SJCRH30 (cell line): ENCODE measurements around the gene SZT2. TPM values are rescaled to one million over a fixed set of nuclear protein-coding genes. Genes with fewer than 3 reads are reported as not detected.
"Not testable (repeated sequence)": the region's sequence is repeated elsewhere in the genome, so short reads cannot be mapped to it uniquely, and the experiment has no call there.

Source experiments
- DNase-seq, 2 experiments: peaks; one replicate each; pipeline ENCODE4 v3.0.0-alpha.2; 2015 to 2020
- H3K27ac ChIP-seq: fragments of 250-450 bp; sonication (Bioruptor Pico); 2 replicates; pipeline ENCODE4 v1.5.1; 2020; ENCODE audit warnings: mild to moderate bottlenecking, moderate library complexity
- H3K27me3 ChIP-seq: fragments of 250-450 bp; sonication (Bioruptor Pico); 2 replicates; pipeline ENCODE4 v1.5.1; 2020; ENCODE audit warnings: mild to moderate bottlenecking, moderate library complexity
- H3K36me3 ChIP-seq: fragments of 250-450 bp; sonication (Bioruptor Pico); 2 replicates; pipeline ENCODE4 v1.5.1; 2020; ENCODE audit warnings: mild to moderate bottlenecking, moderate library complexity
- H3K4me1 ChIP-seq: fragments of 250-450 bp; sonication (Bioruptor Pico); 2 replicates; pipeline ENCODE4 v1.5.1; 2020; ENCODE audit warnings: mild to moderate bottlenecking, moderate library complexity
- H3K4me3 ChIP-seq: fragments of 250-450 bp; sonication (Bioruptor Pico); 2 replicates; pipeline ENCODE4 v1.5.1; 2020; ENCODE audit warnings: mild to moderate bottlenecking, moderate library complexity
- H3K9me3 ChIP-seq: fragments of 250-450 bp; sonication (Bioruptor Pico); replicated peaks from 2 replicates; pipeline ENCODE4 v1.5.1; 2020; ENCODE audit warnings: mild to moderate bottlenecking, moderate library complexity
- total RNA-seq: library from RNA; depleted of rRNA; stranded (reverse); fragments of >200 nt; shearing (Covaris generic); gene quantifications from 2 replicates; pipeline ENCODE4 v1.2.3, GENCODE V29; 2014

SZT2 gene
- total RNA-seq, 1 experiment from 2014 or later = 19.5 TPM

DNA sequence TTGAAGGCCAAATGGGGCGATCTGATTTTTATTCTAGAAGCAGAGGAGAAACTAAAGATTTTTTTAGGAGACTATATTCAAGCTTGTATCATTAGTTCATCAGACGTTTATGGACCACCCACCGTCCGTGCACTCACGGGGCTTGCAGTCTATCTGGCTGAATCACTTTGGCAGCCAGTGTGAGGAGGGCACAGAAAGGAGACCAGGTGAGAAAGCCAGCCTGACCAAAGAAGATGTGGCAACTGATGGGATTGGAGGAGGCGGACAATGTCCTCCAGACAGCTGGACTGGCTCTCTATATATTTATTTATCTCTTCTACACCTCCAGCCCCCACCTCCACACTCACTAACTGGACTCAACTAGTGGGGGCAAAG, 21.1 kb upstream of the SZT2 start:
- Histone ChIP-seq H3K4me1 (peaks cover 3% of the 10 kb centered on the region; the same call in 1 of the 2 replicates), H3K36me3 (peaks cover 8% of the 10 kb centered on the region), H3K27me3 (no peaks in the 10 kb centered on the region), H3K27ac (peak overlapping the region; percentile 73), H3K4me3 (peak overlapping the region; percentile 87), H3K9me3 (no peaks in the 10 kb centered on the region)
- peak in 1 of 2 experiments; percentile 41 for DNase-seq

DNA sequence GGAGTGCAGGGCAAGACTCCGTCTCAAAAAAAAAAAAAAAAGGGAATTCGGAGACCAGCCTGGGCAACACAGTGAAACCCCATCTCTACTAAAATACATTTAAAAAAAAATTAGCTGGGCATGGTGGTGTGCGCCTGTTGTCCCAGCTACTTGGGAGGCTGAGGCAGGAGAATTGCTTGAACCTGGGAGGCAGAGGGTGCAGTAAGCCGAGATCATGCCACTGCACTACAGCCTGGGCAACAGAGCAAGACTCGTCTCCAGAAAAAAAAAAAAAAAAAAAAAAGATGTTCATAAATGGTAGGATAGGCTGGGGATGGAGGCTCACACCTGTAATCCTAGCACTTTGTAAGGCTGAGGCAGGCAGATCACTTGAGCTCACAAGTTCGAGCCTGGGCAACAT, 19.9 kb upstream of the SZT2 start:
- not testable (repeated sequence) for H3K9me3 ChIP-seq, H3K4me3 ChIP-seq, H3K27ac ChIP-seq, H3K27me3 ChIP-seq, DNase-seq, H3K4me1 ChIP-seq, H3K36me3 ChIP-seq

DNA sequence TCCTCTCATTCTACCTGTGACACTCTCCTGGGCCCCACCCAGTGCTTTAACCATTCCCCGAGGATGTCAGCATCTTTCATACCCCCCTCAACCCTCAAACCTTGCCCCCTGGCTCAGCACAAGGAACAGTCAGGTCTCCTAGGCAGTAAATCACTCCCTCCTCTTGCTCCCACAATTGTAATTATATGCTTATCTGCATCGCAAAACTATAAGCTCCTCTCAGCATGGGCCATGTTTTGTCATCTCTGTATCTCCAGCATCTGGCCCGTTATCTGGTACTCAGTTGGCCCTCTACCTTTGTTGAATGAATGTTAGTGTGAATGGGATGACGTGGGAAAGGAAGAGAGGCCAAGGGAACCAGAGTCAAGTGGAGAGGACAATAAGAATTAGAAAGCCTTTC, 19.1 kb upstream of the SZT2 start:
- Histone ChIP-seq H3K4me1 (peaks cover 3% of the 10 kb centered on the region; the same call in 1 of the 2 replicates), H3K9me3 (no peaks in the 10 kb centered on the region), H3K27me3 (no peaks in the 10 kb centered on the region), H3K4me3 (no peak overlapping the region), H3K36me3 (no peaks in the 10 kb centered on the region), H3K27ac (no peak overlapping the region)
- no peak for DNase-seq

DNA sequence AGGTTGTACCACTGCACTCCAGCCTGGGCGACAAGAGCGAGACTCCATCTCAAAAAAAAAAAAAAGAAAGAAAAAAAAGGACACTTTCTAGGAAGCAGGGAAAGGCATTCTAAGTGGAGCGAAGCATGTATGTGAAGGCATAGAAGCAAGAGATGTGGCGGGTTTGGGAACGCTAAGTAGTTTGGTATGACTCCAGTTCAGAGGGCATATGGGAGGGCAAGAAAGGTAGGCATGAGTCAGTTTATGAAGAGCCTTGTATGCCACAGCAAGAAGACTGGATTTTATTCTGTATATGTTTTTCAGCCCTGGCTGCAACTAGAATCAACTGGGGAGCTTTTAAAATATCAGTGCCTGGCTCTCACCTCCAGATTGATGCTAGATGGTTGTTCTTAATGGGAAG, 17.5 kb upstream of the SZT2 start:
- no peaks in the 10 kb centered on the region for H3K27me3 ChIP-seq
- H3K27ac ChIP-seq = no peak overlapping the region
- H3K9me3 ChIP-seq = no peaks in the 10 kb centered on the region
- H3K36me3 ChIP-seq = no peaks in the 10 kb centered on the region
- no peak for DNase-seq
- no peak overlapping the region for H3K4me3 ChIP-seq
- H3K4me1 ChIP-seq = peaks cover 3% of the 10 kb centered on the region; the same call in 1 of the 2 replicates

DNA sequence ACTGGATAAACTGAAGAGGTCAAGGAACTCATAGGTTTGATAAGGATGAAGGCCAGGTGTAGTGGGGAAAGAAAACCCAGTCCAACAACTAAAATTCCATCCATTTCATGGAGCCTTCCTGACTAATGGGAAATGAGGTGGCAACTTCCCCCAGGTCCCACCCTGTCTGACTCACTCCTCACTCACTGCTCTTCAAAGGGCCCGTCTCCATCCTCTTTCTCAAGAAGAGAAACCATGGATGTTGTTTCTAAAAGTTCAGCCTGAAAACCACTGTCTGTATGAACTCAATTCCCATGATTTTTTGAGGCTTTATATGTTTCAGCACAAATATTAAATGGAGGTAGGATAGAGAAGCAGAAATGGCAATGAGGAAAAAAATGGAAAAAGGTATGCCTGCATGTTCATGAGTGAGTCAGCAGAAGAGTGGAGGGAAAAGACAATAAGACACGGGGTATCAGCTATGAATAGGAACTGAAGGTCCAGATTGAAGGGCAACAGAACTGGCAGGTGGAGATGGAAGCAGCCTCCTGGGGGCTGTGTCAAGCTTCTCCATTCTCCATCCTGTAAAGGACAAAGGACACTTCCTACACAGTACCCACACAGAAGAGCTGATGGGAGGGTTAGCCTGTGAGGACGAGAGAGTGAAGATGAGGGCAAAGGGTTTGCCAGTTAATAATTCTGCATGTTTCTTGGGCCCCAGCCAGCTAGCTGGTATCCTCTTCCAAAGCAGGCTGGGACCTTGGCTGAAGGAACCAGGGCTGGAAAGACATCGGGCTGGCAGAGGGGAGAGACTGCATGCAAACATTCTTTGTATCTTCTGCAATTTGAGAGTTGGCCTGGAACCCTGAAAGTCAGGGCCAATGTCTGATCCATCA, 16.4 kb upstream of the SZT2 start:
- Histone ChIP-seq H3K36me3 (no peaks in the 10 kb centered on the region), H3K27ac (no peak overlapping the region), H3K4me1 (peaks cover 3% of the 10 kb centered on the region; the same call in 1 of the 2 replicates), H3K4me3 (no peak overlapping the region), H3K9me3 (no peaks in the 10 kb centered on the region), H3K27me3 (no peaks in the 10 kb centered on the region)
- DNase-seq = no peak

DNA sequence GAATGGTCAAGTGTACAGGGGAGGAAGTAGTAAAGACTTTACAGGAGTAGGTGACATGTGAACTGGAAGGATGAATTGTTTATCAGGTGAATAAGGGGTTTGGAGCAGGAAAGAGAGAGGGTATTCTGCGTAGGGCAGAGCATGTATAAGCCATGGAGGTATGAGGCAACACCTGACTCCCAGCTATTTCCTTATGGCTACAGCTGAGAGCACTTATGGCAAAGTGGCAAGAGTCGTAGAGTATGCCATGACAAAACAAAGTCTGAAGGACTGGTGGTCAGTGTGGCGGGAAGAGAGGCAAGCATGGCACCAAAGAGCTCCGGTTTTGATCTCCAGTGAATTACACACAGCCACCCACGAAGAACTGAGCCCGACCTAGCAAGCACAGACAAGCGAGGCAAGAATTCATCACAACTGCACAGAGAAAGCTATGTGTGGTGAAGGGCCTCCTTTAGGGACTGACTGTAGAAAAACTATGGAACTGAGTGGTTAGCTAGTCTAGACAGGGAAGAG, 12.9 kb upstream of the SZT2 start:
- no peaks in the 10 kb centered on the region for H3K27me3 ChIP-seq
- no peaks in the 10 kb centered on the region for H3K9me3 ChIP-seq
- no peak overlapping the region for H3K27ac ChIP-seq
- H3K4me1 ChIP-seq = peaks cover 6% of the 10 kb centered on the region
- H3K4me3 ChIP-seq = no peak overlapping the region
- no peak for DNase-seq
- H3K36me3 ChIP-seq = no peaks in the 10 kb centered on the region

DNA sequence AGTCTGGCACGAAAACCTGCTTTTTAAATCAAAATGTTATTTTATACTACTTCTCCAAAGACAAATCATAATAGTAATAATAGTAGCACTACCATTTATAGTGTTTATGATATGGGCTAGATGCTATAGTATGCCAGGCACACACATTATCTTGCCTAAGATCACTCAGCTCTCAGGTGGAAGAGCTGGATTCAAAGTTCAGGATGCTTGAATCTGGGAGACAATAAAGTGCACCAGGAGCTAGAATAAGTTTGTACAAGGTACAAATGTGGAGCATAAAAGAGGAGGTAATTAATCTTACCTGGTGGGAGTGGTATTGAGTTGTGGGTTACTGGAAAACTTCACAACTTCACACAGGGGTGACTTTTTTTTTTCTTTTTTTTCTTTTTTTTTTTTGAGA, 11.9 kb upstream of the SZT2 start:
- Histone ChIP-seq H3K4me1 (peaks cover 17% of the 10 kb centered on the region), H3K27ac (no peak overlapping the region), H3K36me3 (0 out of 2 replicates have a peak, but pooled peaks cover 2% of the 10 kb centered on the region), H3K9me3 (no peaks in the 10 kb centered on the region), H3K4me3 (no peak overlapping the region), H3K27me3 (no peaks in the 10 kb centered on the region)
- no peak for DNase-seq

DNA sequence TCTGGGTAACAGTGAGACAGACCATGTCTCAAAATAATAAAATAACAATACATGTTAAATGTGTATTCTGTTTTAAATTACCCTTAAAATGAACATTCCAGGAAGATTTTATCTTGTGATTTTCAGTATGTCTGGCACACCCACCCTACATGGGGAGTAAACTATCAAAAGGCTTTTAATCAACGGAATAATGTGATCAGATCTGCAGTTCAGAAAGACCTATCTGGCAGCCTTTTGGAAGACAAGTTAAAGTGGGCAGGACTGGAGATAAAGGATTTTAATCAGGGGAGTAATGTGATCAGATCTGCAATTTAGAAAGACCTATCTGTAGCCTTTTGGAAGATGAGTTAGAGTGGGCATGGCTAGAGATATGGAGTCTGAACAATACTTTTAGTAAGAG, 10.2 kb upstream of the SZT2 start:
- DNase-seq = no peak
- H3K27ac ChIP-seq = no peak overlapping the region
- H3K9me3 ChIP-seq = no peaks in the 10 kb centered on the region
- H3K27me3 ChIP-seq = no peaks in the 10 kb centered on the region
- peaks cover 4% of the 10 kb centered on the region; the same call in 1 of the 2 replicates for H3K36me3 ChIP-seq
- H3K4me3 ChIP-seq = no peak overlapping the region
- H3K4me1 ChIP-seq = peaks cover 22% of the 10 kb centered on the region

DNA sequence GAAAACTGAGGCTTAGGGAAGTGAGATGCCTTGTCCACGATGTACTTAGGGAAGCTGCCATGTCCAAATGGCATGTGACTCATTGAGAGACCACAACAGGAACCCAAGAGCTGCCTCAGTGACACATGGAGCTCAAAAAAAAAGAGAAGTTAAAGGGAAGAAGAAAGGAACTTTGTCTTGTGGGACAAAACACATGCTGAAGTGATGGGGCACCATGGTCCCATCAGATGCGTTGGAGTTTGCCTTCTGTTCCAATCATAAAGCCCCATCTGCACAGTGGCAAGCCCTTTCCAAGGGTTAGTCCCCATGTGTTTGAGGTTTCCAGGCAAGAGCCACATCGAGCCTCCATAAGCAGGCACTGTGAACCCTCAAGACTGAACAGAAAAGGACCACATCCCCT, 8.1 kb upstream of the SZT2 start:
- Histone ChIP-seq H3K36me3 (peaks cover 20% of the 10 kb centered on the region), H3K27ac (peak overlapping the region; percentile 59), H3K4me3 (no peak overlapping the region), H3K4me1 (peaks cover 22% of the 10 kb centered on the region), H3K27me3 (no peaks in the 10 kb centered on the region), H3K9me3 (no peaks in the 10 kb centered on the region)
- DNase-seq = no peak

DNA sequence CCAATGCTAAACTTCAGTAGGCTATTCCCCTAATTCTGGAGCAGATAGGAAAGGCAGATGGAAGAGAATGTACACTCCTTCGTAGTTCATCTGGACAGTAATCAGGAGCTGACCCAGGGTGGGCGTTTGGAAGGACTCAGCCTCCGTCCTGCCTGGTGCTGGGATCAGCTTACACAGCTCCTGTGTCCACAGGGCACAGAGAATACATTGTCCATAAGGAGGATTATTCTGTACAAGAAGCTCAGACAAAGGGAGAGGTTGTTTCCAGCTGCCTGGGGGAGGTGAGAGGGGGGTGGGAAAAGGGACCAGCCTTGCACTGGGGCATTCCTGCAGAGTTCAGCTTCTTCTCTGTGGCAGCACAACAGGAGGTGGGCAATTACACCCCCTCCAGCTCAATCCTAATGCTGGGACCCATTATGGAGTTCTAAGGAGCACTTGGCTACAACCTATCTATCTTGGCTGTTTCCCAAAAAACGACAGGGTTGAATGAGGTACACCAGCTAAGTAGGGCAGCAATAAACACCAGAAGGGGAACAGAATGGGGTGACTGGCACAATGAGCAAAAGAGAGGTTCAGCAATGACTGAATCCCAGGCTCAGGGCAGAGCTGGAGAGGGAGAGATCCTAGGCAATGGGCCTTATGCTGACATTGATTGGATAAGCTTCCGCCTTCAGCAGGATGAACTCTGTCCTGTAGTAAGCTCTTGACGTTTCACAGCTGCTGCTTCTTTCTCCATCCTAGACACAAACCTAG, 7.5 kb upstream of the SZT2 start:
- Histone ChIP-seq H3K4me3 (no peak overlapping the region), H3K27ac (peak overlapping the region; percentile 59), H3K4me1 (peaks cover 22% of the 10 kb centered on the region), H3K36me3 (peaks cover 20% of the 10 kb centered on the region), H3K27me3 (no peaks in the 10 kb centered on the region), H3K9me3 (no peaks in the 10 kb centered on the region)
- peak; percentile 72 to 87 for DNase-seq

DNA sequence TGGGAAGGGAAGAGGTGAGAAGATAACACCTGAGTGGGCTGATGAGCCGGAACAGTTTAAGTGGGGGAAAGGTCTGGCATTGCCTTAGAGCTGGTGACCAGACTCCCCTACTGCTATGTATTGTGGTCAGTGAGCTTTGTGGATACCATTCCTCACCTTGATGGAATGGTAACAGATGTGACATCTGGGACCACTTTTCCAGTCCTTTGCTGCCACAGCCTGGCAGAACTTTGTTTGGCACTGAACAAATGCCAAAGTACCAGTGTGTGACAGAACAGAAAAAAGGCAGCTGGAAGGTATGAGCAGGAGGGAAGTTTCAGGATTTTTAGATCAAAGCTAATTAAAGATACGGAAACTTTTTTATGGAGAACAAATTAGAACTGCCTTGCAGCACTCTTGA, 6.2 kb upstream of the SZT2 start:
- Histone ChIP-seq H3K4me1 (peaks cover 22% of the 10 kb centered on the region), H3K9me3 (no peaks in the 10 kb centered on the region), H3K4me3 (no peak overlapping the region), H3K27ac (no peak overlapping the region), H3K36me3 (peaks cover 20% of the 10 kb centered on the region), H3K27me3 (no peaks in the 10 kb centered on the region)
- DNase-seq = peak; percentile 44 to 75

DNA sequence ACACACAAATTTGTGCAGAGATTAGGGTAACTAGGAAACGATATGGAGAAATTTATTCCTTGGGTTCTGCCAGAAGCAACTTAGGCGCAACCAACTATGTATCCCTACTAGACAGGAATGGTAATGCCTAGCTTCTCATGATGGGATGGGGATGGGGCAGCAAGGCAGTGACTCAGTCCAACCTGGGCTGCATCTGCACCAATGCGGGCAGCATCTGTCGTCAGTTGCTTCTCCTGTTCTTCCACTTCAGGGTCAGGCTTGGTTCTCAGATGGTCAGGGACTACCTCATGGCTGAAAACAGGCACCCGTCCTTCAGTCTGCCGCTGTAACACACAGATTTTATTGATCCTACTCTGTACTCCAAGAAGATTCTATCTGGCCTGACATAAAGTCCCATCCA, 3.0 kb upstream of the SZT2 start:
- no peaks in the 10 kb centered on the region for H3K9me3 ChIP-seq
- H3K27ac ChIP-seq = no peak overlapping the region
- H3K27me3 ChIP-seq = no peaks in the 10 kb centered on the region
- peaks cover 20% of the 10 kb centered on the region for H3K36me3 ChIP-seq
- no peak for DNase-seq
- H3K4me3 ChIP-seq = no peak overlapping the region
- peaks cover 20% of the 10 kb centered on the region for H3K4me1 ChIP-seq

DNA sequence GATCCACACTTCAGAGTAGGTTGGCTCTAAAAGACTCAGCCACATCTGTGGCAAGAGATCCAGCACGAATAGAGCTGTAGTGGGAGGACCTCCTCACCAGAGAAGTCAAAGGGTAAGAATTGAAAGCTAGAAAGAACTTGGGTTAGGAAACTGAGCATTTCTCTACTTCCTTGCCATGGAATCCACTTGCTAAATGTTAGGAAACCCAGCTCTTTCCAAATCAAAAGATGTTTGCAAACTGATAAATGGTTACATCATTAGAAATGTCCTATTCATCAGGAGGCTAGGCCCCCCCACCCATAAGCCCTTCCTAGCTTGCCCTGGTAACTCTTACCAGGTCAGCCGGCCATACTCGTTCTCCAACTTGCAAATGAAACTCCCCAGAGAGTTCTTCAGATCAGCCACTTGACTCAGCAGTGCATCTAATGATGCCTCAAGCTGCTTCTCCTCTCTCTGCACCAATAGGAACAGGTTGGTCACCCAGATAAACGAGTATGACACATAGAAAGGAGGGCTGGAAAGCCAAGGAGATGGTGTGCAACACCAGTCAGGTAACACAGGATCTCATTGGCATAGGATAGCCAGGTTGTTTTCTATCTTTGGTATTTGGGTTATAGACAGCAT, 1.6 kb upstream of the SZT2 start:
- H3K27me3 ChIP-seq = no peaks in the 10 kb centered on the region
- no peak overlapping the region for H3K4me3 ChIP-seq
- no peak for DNase-seq
- H3K36me3 ChIP-seq = peaks cover 18% of the 10 kb centered on the region
- H3K27ac ChIP-seq = no peak overlapping the region
- peaks cover 6% of the 10 kb centered on the region for H3K4me1 ChIP-seq
- H3K9me3 ChIP-seq = no peaks in the 10 kb centered on the region

DNA sequence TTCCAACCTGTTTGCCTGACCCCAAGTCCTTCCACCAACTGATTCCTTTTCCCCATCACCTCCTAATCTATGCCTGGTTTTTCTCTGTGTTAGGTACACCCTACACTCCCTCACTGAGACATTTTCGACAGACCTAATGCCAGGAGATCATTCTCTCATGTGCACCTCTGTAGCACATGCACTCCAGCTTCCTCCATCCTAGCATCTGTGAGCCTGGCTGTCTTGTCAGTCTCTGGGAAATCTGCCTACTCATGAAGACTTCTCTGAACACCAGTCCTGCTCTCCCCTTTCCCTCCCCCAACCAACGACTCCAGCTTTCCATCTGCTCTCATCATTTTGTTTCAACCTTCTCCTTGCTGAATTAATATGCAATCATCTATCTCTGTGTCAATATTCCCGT, 1.1 kb upstream of the SZT2 start:
- Histone ChIP-seq H3K27me3 (no peaks in the 10 kb centered on the region), H3K36me3 (peaks cover 18% of the 10 kb centered on the region), H3K9me3 (no peaks in the 10 kb centered on the region), H3K4me1 (peaks cover 3% of the 10 kb centered on the region; the same call in 1 of the 2 replicates), H3K27ac (peak overlapping the region; percentile 75; the same call in 1 of the 2 replicates), H3K4me3 (peak overlapping the region; percentile 76)
- DNase-seq = no peak

DNA sequence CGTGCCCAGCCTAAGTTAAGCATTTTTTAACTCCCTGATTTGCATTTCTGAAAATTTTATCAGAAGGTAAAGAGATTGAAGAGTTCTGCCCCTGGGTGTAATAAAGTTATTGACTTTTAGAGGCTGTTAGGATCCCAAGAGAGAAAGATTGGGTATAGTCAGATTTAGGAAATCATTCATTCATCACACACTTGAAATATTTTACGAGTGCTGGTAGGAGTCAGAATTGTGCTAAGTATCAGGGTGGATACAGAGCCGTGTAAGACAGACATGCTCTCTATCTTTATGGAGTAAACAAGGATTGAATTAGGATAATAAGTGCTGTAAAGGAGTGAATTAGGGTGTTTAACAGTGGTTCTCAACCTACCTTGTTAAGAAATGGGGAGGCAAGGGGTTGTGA, 3.0 kb downstream of the SZT2 start:
- peaks cover 4% of the 10 kb centered on the region; the same call in 1 of the 2 replicates for H3K36me3 ChIP-seq
- H3K4me3 ChIP-seq = no peak overlapping the region
- DNase-seq = no peak
- H3K27me3 ChIP-seq = no peaks in the 10 kb centered on the region
- peaks cover 3% of the 10 kb centered on the region; the same call in 1 of the 2 replicates for H3K4me1 ChIP-seq
- H3K27ac ChIP-seq = no peak overlapping the region
- no peaks in the 10 kb centered on the region for H3K9me3 ChIP-seq
